Measurements from ENCODE around the gene FMC1.
"Not testable (repeated sequence)": the region's sequence is repeated elsewhere in the genome, so short reads cannot be mapped to it uniquely, and the experiment has no call there.

The FMC1 gene

GRCh38 chr7:139341776-139342226, 664 bp downstream of the FMC1 start:
- Histone ChIP-seq H3K9ac (ENCODE audit: low read length) (peak overlapping the region; percentile 99), H3K9me3 (ENCODE audit: control insufficient read depth, low read depth, low read length) (no peaks in the 10 kb centered on the region), H3K36me3 (ENCODE audit: control insufficient read depth, low read depth, low read length) (peaks cover 6% of the 10 kb centered on the region), H3K4me3 (ENCODE audit: low read length) (peak overlapping the region; percentile 94), H3K4me1 (ENCODE audit: control insufficient read depth, low read depth, low read length) (peaks cover 5% of the 10 kb centered on the region), H3K27ac (ENCODE audit: low read length) (peak overlapping the region; percentile 98), H3K27me3 (ENCODE audit: control insufficient read depth, insufficient read depth, low read length) (no peaks in the 10 kb centered on the region)

- Histone ChIP-seq H3K36me3 (ENCODE audit: control insufficient read depth, low read depth, low read length) (peaks cover 8% of the 10 kb centered on the region), H3K9me3 (ENCODE audit: control insufficient read depth, low read depth, low read length) (no peaks in the 10 kb centered on the region), H3K27ac (ENCODE audit: low read length) (no peak overlapping the region), H3K9ac (ENCODE audit: low read length) (no peak overlapping the region), H3K4me1 (ENCODE audit: control insufficient read depth, low read depth, low read length) (peaks cover 5% of the 10 kb centered on the region), H3K4me3 (ENCODE audit: low read length) (no peak overlapping the region), H3K27me3 (ENCODE audit: control insufficient read depth, insufficient read depth, low read length) (no peaks in the 10 kb centered on the region)
These were observed 3.9 kb downstream of the FMC1 start for GRCh38 chr7:139345042-139345441.

- H3K4me3 ChIP-seq (ENCODE audit: low read length), result no peak overlapping the region
- H3K9ac ChIP-seq (ENCODE audit: low read length), result no peak overlapping the region
- H3K4me1 ChIP-seq (ENCODE audit: control insufficient read depth, low read depth, low read length), result no peaks in the 10 kb centered on the region
- no peak overlapping the region for H3K27ac ChIP-seq (ENCODE audit: low read length)
- H3K9me3 ChIP-seq (ENCODE audit: control insufficient read depth, low read depth, low read length), result no peaks in the 10 kb centered on the region
- peaks cover 8% of the 10 kb centered on the region for H3K36me3 ChIP-seq (ENCODE audit: control insufficient read depth, low read depth, low read length)
- no peaks in the 10 kb centered on the region for H3K27me3 ChIP-seq (ENCODE audit: control insufficient read depth, insufficient read depth, low read length)
These were observed 9.9 kb downstream of the FMC1 start for GRCh38 chr7:139351027-139351426.

GRCh38 chr7:139354729-139355128, 13.6 kb downstream of the FMC1 start:
- no peak overlapping the region for H3K27ac ChIP-seq (ENCODE audit: low read length)
- H3K9ac ChIP-seq (ENCODE audit: low read length), result no peak overlapping the region

GRCh38 chr7:139355320-139355719, 14.2 kb downstream of the FMC1 start:
- H3K27me3 ChIP-seq (ENCODE audit: control insufficient read depth, insufficient read depth, low read length), result no peaks in the 10 kb centered on the region
- H3K4me3 ChIP-seq (ENCODE audit: low read length), result no peak overlapping the region
- no peak overlapping the region for H3K27ac ChIP-seq (ENCODE audit: low read length)
- peaks cover 6% of the 10 kb centered on the region for H3K4me1 ChIP-seq (ENCODE audit: control insufficient read depth, low read depth, low read length)
- no peaks in the 10 kb centered on the region for H3K9me3 ChIP-seq (ENCODE audit: control insufficient read depth, low read depth, low read length)
- H3K36me3 ChIP-seq (ENCODE audit: control insufficient read depth, low read depth, low read length), result no peaks in the 10 kb centered on the region
- no peak overlapping the region for H3K9ac ChIP-seq (ENCODE audit: low read length)

More at GRCh38 chr7:139354729-139355128, 13.6 kb downstream of the FMC1 start:
- H3K27me3 ChIP-seq (ENCODE audit: control insufficient read depth, insufficient read depth, low read length), result no peaks in the 10 kb centered on the region
- H3K9me3 ChIP-seq (ENCODE audit: control insufficient read depth, low read depth, low read length), result no peaks in the 10 kb centered on the region
- peaks cover 6% of the 10 kb centered on the region for H3K4me1 ChIP-seq (ENCODE audit: control insufficient read depth, low read depth, low read length)
- no peaks in the 10 kb centered on the region for H3K36me3 ChIP-seq (ENCODE audit: control insufficient read depth, low read depth, low read length)
- no peak overlapping the region for H3K4me3 ChIP-seq (ENCODE audit: low read length)

GRCh38 chr7:139357729-139358506, 16.8 kb downstream of the FMC1 start:
- H3K27me3 ChIP-seq (ENCODE audit: control insufficient read depth, insufficient read depth, low read length); H3K9me3 ChIP-seq (ENCODE audit: control insufficient read depth, low read depth, low read length); H3K36me3 ChIP-seq (ENCODE audit: control insufficient read depth, low read depth, low read length); H3K27ac ChIP-seq (ENCODE audit: low read length): not testable (repeated sequence)
- H3K4me3 ChIP-seq (ENCODE audit: low read length), result peak overlapping the region; percentile 94
- peak overlapping the region; percentile 97 for H3K9ac ChIP-seq (ENCODE audit: low read length)
- H3K4me1 ChIP-seq (ENCODE audit: control insufficient read depth, low read depth, low read length), result peaks cover 20% of the 10 kb centered on the region

GRCh38 chr7:139358541-139359365, 17.6 kb downstream of the FMC1 start:
- H3K27ac ChIP-seq (ENCODE audit: low read length), result peak overlapping the region; percentile 86
- H3K36me3 ChIP-seq (ENCODE audit: control insufficient read depth, low read depth, low read length), result no peaks in the 10 kb centered on the region
- H3K27me3 ChIP-seq (ENCODE audit: control insufficient read depth, insufficient read depth, low read length), result no peaks in the 10 kb centered on the region
- peak overlapping the region; percentile 94 for H3K4me3 ChIP-seq (ENCODE audit: low read length)
- H3K9ac ChIP-seq (ENCODE audit: low read length), result peak overlapping the region; percentile 97
- no peaks in the 10 kb centered on the region for H3K9me3 ChIP-seq (ENCODE audit: control insufficient read depth, low read depth, low read length)
- H3K4me1 ChIP-seq (ENCODE audit: control insufficient read depth, low read depth, low read length), result peaks cover 22% of the 10 kb centered on the region

- Histone ChIP-seq H3K4me1 (ENCODE audit: control insufficient read depth, low read depth, low read length) (peaks cover 22% of the 10 kb centered on the region), H3K27me3 (ENCODE audit: control insufficient read depth, insufficient read depth, low read length) (no peaks in the 10 kb centered on the region), H3K36me3 (ENCODE audit: control insufficient read depth, low read depth, low read length) (no peaks in the 10 kb centered on the region), H3K27ac (ENCODE audit: low read length) (peak within 1 kb of the TSS; percentile 93), H3K9me3 (ENCODE audit: control insufficient read depth, low read depth, low read length) (no peaks in the 10 kb centered on the region), H3K9ac (ENCODE audit: low read length) (peak within 1 kb of the TSS; percentile 97), H3K4me3 (ENCODE audit: low read length) (peak within 1 kb of the TSS; percentile 94)
These were observed 18.5 kb downstream of the FMC1 start, which contains the start of gene LUC7L2 for GRCh38 chr7:139359366-139360209. Gene LUC7L2 (plus strand): TSS chr7:139359894. CDS start chr7:139360262, 368 bp downstream.

GRCh38 chr7:139360210-139360947, 19.2 kb downstream of the FMC1 start:
- Histone ChIP-seq H3K36me3 (ENCODE audit: control insufficient read depth, low read depth, low read length) (peaks cover 7% of the 10 kb centered on the region), H3K27ac (ENCODE audit: low read length) (peak overlapping the region; percentile 93), H3K9me3 (ENCODE audit: control insufficient read depth, low read depth, low read length) (no peaks in the 10 kb centered on the region), H3K4me3 (ENCODE audit: low read length) (peak overlapping the region; percentile 94), H3K4me1 (ENCODE audit: control insufficient read depth, low read depth, low read length) (peaks cover 22% of the 10 kb centered on the region), H3K27me3 (ENCODE audit: control insufficient read depth, insufficient read depth, low read length) (no peaks in the 10 kb centered on the region), H3K9ac (ENCODE audit: low read length) (peak overlapping the region; percentile 97)

- peak overlapping the region; percentile 97 for H3K9ac ChIP-seq (ENCODE audit: low read length)
- no peaks in the 10 kb centered on the region for H3K9me3 ChIP-seq (ENCODE audit: control insufficient read depth, low read depth, low read length)
- H3K4me3 ChIP-seq (ENCODE audit: low read length), result peak overlapping the region; percentile 94
- peaks cover 13% of the 10 kb centered on the region for H3K36me3 ChIP-seq (ENCODE audit: control insufficient read depth, low read depth, low read length)
- H3K4me1 ChIP-seq (ENCODE audit: control insufficient read depth, low read depth, low read length), result peaks cover 22% of the 10 kb centered on the region
- peak overlapping the region; percentile 93 for H3K27ac ChIP-seq (ENCODE audit: low read length)
- no peaks in the 10 kb centered on the region for H3K27me3 ChIP-seq (ENCODE audit: control insufficient read depth, insufficient read depth, low read length)
These were observed 19.8 kb downstream of the FMC1 start for GRCh38 chr7:139360948-139361307.

All from iPS-18a (cell line).